ENCODE data around the gene MED8.

GRCh38 chr1:43372172-43372571 lies 17.4 kb downstream of the MED8 start:
- TF ChIP-seq CTCF (IDR thresholded peaks at IDR 0.05) (no peak), ZFX (IDR thresholded peaks at IDR 0.05; ENCODE audit: borderline replicate concordance) (no peak)

Data from 22Rv1 (cell line).